H1 (cell line): ENCODE measurements around the gene PHOSPHO2. TPM values are rescaled to one million over a fixed set of nuclear protein-coding genes. Genes with fewer than 3 reads are reported as not detected.

ENCODE experiments used
- E2F6 ChIP-seq: IDR thresholded peaks from 2 replicates; pipeline ENCODE4 v1.6.1; 2012; ENCODE audit warnings: inconsistent platforms
- FOSL1 ChIP-seq: IDR thresholded peaks from 2 replicates; pipeline ENCODE4 v1.6.1; 2011; ENCODE audit warnings: mild to moderate bottlenecking, low read depth, low read length, moderate library complexity; ENCODE audit not compliant: insufficient read depth
- JUND ChIP-seq: IDR thresholded peaks from 2 replicates; pipeline ENCODE4 v1.6.1; 2011; ENCODE audit warnings: mild to moderate bottlenecking, improper control_type of control experiment, low read length
- MAX ChIP-seq: IDR thresholded peaks from 2 replicates; pipeline ENCODE4 v1.6.1; 2012; ENCODE audit warnings: inconsistent platforms
- POLR2AphosphoS5 ChIP-seq: IDR thresholded peaks from 2 replicates; pipeline ENCODE4 v1.6.1; 2011; ENCODE audit warnings: low read depth, low read length
- RBBP5 ChIP-seq: IDR thresholded peaks from 2 replicates; pipeline ENCODE4 v1.7.1; 2012; ENCODE audit warnings: low read depth, mild to moderate bottlenecking, inconsistent platforms, low read length, moderate library complexity, borderline replicate concordance
- SP2 ChIP-seq: IDR thresholded peaks from 2 replicates; pipeline ENCODE4 v1.6.1; 2012; ENCODE audit warnings: mild to moderate bottlenecking, low read length, inconsistent platforms
- SUZ12 ChIP-seq: fragments of 200-600 bp; sonication (generic); IDR thresholded peaks from 2 replicates; pipeline ENCODE4 v1.6.1; 2012; ENCODE audit warnings: mild to moderate bottlenecking, inconsistent platforms, low read length, moderate library complexity, mixed read lengths
- polyA plus RNA-seq, 7 experiments: library from polyadenylated mRNA; depleted of rRNA in 3 of 7; stranded (reverse) in 5 of 7; unstranded in 2 of 7; fragments of >200 nt in 5 of 7; fragments of 200-250 nt in 2 of 7; gene quantifications; 1 replicate in 5 of 7; 2 replicates in 1 of 7; 4 replicates in 1 of 7; pipeline versions ENCODE4 v1.2.1 to v1.2.3, GENCODE V29; 2011 to 2013; ENCODE audit warnings: missing spikeins in 2 of 7, mixed read lengths in 2 of 7
- total RNA-seq: library from RNA; stranded (reverse); fragmentation: NEBNext Ultra II Directional; extraction: Animal tissue kit (Norgen Biotek cat#: 25700); gene quantifications from 2 replicates; pipeline ENCODE4 v1.2.1, GENCODE V29; 2021

The PHOSPHO2 gene
- total and polyA plus RNA-seq, 2 of the 8 experiments (the other 6 are each of a cell fraction or from before 2014, with no cell fraction given), result 2.4 to 8.5 TPM

- no peak for TF ChIP-seq E2F6
- TF ChIP-seq POLR2AphosphoS5, result no peak
- TF ChIP-seq MAX, result no peak
- TF ChIP-seq SP2, result no peak
- TF ChIP-seq RBBP5, result no peak
- TF ChIP-seq SUZ12, result no peak
- no peak for TF ChIP-seq FOSL1
- TF ChIP-seq JUND, result no peak
- TF ChIP-seq, all 59 proteins: peak for 0
Observed at GRCh38 chr2:169707626-169708025, 13.4 kb downstream of the PHOSPHO2 start (continued).
